K562 (cell line): ENCODE measurements around the gene HHIPL1. TPM values are rescaled to one million over a fixed set of nuclear protein-coding genes. Genes with fewer than 3 reads are reported as not detected.

Experiments used
- ATAC-seq: fragments of 200-7000 bp; cut with Tn5 transposase; 3 replicates; pipeline ENCODE4 v1.9.1; 2020; ENCODE audit warnings: moderate library complexity
- BruUV-seq: library from RNA; stranded (reverse); fragments of 400-500 nt; replicated peaks from 2 replicates; lab custom pipeline; 2021; lab: Mats Ljungman, UMichigan
- CTCF ChIA-PET: fragments of 300-600 bp; formaldehyde crosslinking; extraction: SDS; loops from one replicate; lab custom pipeline; 2021; ENCODE audit warnings: low intra/inter-chr PET ratio; lab: Yijun Ruan, JAX
- POLR2A ChIA-PET: fragments of 300-600, 350-650 bp; sonication (Branson Sonifier 250); formaldehyde crosslinking; extraction: SDS; loops from one replicate; lab custom pipeline; 2021; ENCODE audit warnings: antibody characterized with exemption, inconsistent platforms; lab: Yijun Ruan, JAX
- DNase-seq, 4 experiments: peaks; one replicate each; pipeline versions ENCODE4 v3.0.0 to v3.0.0-alpha.2; 2011 to 2018; ENCODE audit warnings: low spot score in 3 of 4, mixed read lengths in 3 of 4; ENCODE audit errors: extremely low read depth in 1 of 4
- FAIRE-seq: peaks from 2 replicates; lab custom pipeline; 2011; peaks lifted over from hg19 to GRCh38; lab: Jason Lieb, UNC
- H2AFZ ChIP-seq: 2 replicates; pipeline ENCODE4 v1.6.0; 2011; ENCODE audit warnings: low read depth, low read length, control low read depth, inconsistent platforms
- H3K27ac ChIP-seq: fragments of 200-600 bp; 3 replicates; pipeline ENCODE4 v1.8.0; 2011; ENCODE audit warnings: low read depth, mild to moderate bottlenecking, control low read depth, inconsistent platforms, low read length, moderate library complexity, mixed read lengths; ENCODE audit errors: extremely low read depth
- H3K27me3 ChIP-seq, 2 experiments: fragments of 300-600 bp in 1 of 2; 2 replicates in 1 of 2; 3 replicates in 1 of 2; pipeline versions ENCODE4 v1.6.0 to v1.8.0; 2011; ENCODE audit warnings: inconsistent platforms in 2 of 2, low read length in 2 of 2, mild to moderate bottlenecking in 1 of 2, mixed read lengths in 1 of 2, moderate library complexity in 1 of 2; ENCODE audit not compliant: control insufficient read depth in 2 of 2, insufficient read depth in 2 of 2
- H3K36me3 ChIP-seq: fragments of 300-600 bp; 3 replicates; pipeline ENCODE4 v1.8.0; 2011; ENCODE audit warnings: mild to moderate bottlenecking, low read length, inconsistent platforms; ENCODE audit not compliant: control insufficient read depth, insufficient read depth
- H3K4me1 ChIP-seq, 2 experiments: fragments of 200-600 bp in 1 of 2; replicated peaks in 1 of 2; 2 replicates in 1 of 2; 3 replicates in 1 of 2; pipeline versions ENCODE4 v1.5.1 to v1.8.0; 2011; ENCODE audit warnings: inconsistent platforms in 2 of 2, low read length in 2 of 2, mild to moderate bottlenecking in 1 of 2, mixed read lengths in 1 of 2, moderate library complexity in 1 of 2; ENCODE audit not compliant: control insufficient read depth in 2 of 2, insufficient read depth in 2 of 2
- H3K4me2 ChIP-seq: 2 replicates; pipeline ENCODE4 v1.6.1; 2011; ENCODE audit warnings: low read length, control low read depth, inconsistent platforms, mixed read lengths; ENCODE audit not compliant: insufficient read depth
- H3K4me3 ChIP-seq: fragments of 200-600 bp; sonication (generic), shearing (Covaris generic); 2 replicates; pipeline ENCODE4 v1.5.1; 2016; ENCODE audit warnings: control low read depth, inconsistent platforms
- H3K79me2 ChIP-seq: fragments of 200-600 bp; 3 replicates; pipeline ENCODE4 v1.8.0; 2011; ENCODE audit warnings: low read length, inconsistent platforms; ENCODE audit not compliant: control insufficient read depth, insufficient read depth
- H3K9ac ChIP-seq, 2 experiments: 2 replicates each; pipeline versions ENCODE4 v1.6.0 to v1.6.1; 2011; ENCODE audit warnings: low read depth in 2 of 2, low read length in 2 of 2, control low read depth in 1 of 2, inconsistent platforms in 1 of 2, mild to moderate bottlenecking in 1 of 2, mixed read lengths in 1 of 2; ENCODE audit not compliant: insufficient read depth in 1 of 2
- H3K9me1 ChIP-seq: one replicate; pipeline ENCODE4 v1.6.0; 2011; ENCODE audit warnings: inconsistent platforms, mild to moderate bottlenecking, low read length, moderate library complexity; ENCODE audit not compliant: control insufficient read depth, insufficient read depth
- H3K9me3 ChIP-seq: replicated peaks from 2 replicates; pipeline ENCODE4 v1.5.1; 2011; ENCODE audit warnings: low read depth, low read length, inconsistent platforms; ENCODE audit not compliant: control insufficient read depth, insufficient read depth
- H4K20me1 ChIP-seq: replicated peaks from 2 replicates; pipeline ENCODE4 v1.6.1; 2011; ENCODE audit warnings: low read length, inconsistent platforms, mixed read lengths; ENCODE audit not compliant: control insufficient read depth, insufficient read depth
- ARID1B ChIP-seq: fragments of 450-650 bp; IDR thresholded peaks from 2 replicates; pipeline ENCODE4 v1.6.1; 2016; ENCODE audit warnings: antibody characterized with exemption, mild to moderate bottlenecking, inconsistent platforms
- CBFA2T2 ChIP-seq: fragments of 450-650 bp; conservative IDR thresholded peaks from 2 replicates; pipeline ENCODE4 v1.6.1; 2017; ENCODE audit warnings: mild to moderate bottlenecking
- CBFA2T3 ChIP-seq: fragments of 450-650 bp; IDR thresholded peaks from 2 replicates; pipeline ENCODE4 v1.6.1; 2017
- GABPA ChIP-seq: fragments of 200-800 bp; sonication (Bioruptor generic); conservative IDR thresholded peaks from 2 replicates; pipeline ENCODE4 v1.6.1; 2016; ENCODE audit warnings: low read depth, missing genetic modification characterization, missing compliant biosample characterization
- MEIS2 ChIP-seq: fragments of 450-650 bp; IDR thresholded peaks from 2 replicates; pipeline ENCODE4 v1.6.1; 2014; ENCODE audit warnings: mild to moderate bottlenecking; ENCODE audit not compliant: partially characterized antibody
- TAL1 ChIP-seq: fragments of 450-650 bp; IDR thresholded peaks from 2 replicates; pipeline ENCODE4 v1.6.1; 2016; ENCODE audit warnings: mild to moderate bottlenecking
- TCF3 ChIP-seq: sonication (generic); formaldehyde crosslinking; IDR thresholded peaks from 2 replicates; pipeline ENCODE4 v1.4.0; 2020; ENCODE audit warnings: mild to moderate bottlenecking, missing genetic modification reagents
- XRCC5 ChIP-seq: fragments of 200-400 bp; formaldehyde crosslinking; IDR thresholded peaks from 2 replicates; pipeline ENCODE4 v1.6.1; 2017; ENCODE audit warnings: low read depth, mild to moderate bottlenecking, low read length
- WGBS: fragments of 100-300 bp; shearing (Covaris generic); methylation state at CpG from one replicate; pipeline ENCODE4 v1.1.6; 2016; ENCODE audit warnings: low coverage, mixed read lengths; ENCODE audit not compliant: insufficient coverage; ENCODE audit errors: missing lambda C conversion rate; 5-methylcytosine and 5-hydroxymethylcytosine counted together
- in situ Hi-C: fragments of 300-500 bp; cut with MboI; formaldehyde crosslinking; loops from 4 replicates; pipeline ENCODE4 v1.15.0; 2018; ENCODE audit warnings: inconsistent platforms, mixed read lengths
- intact Hi-C: fragments of 100-400 bp; cut with micrococcal nuclease; formaldehyde crosslinking; loops from 2 replicates; pipeline ENCODE4 v1.14.2; 2022
- polyA plus RNA-seq, 8 experiments: library from polyadenylated mRNA; depleted of rRNA in 4 of 8; stranded (reverse) in 5 of 8; unstranded in 3 of 8; fragments of >200 nt; fragmentation: Nextera tagmentation in 2 of 8; fragmentation: Illumina TruSeq in 1 of 8; extraction: Ambion mirVana in 2 of 8; extraction: Trizol in 1 of 8; gene quantifications; 2 replicates each; pipeline versions ENCODE4 v1.2.1 to v1.2.3, GENCODE V29; 2011 to 2014; ENCODE audit warnings: inconsistent platforms in 1 of 8, missing spikeins in 1 of 8
- total RNA-seq, 7 experiments: library from RNA; depleted of rRNA in 6 of 7; stranded (reverse); fragments of >200 nt in 6 of 7; fragmentation: Illumina TruSeq in 2 of 7; extraction: Trizol in 2 of 7; gene quantifications; 2 replicates each; pipeline versions ENCODE4 v1.2.1 to v1.2.3, GENCODE V29; 2011 to 2021; ENCODE audit warnings: low replicate concordance in 1 of 7
- TF ChIP-seq, protein P1 (sequence below), 3 experiments: IDR thresholded peaks in 2 of 3; conservative IDR thresholded peaks in 1 of 3; 2 replicates each; pipeline ENCODE4 v1.5.1; 2011 to 2012; ENCODE audit warnings: low read length in 3 of 3, mild to moderate bottlenecking in 3 of 3, control low read depth in 2 of 3, improper control_type of control experiment in 1 of 3, inconsistent platforms in 1 of 3, low read depth in 1 of 3, mixed read lengths in 1 of 3, moderate library complexity in 1 of 3; ENCODE audit not compliant: insufficient read depth in 2 of 3

HHIPL1 gene
- total and polyA plus RNA-seq, 9 of the 15 experiments (the other 6 are each of a cell fraction or from before 2014, with no cell fraction given): not detected

DNA sequence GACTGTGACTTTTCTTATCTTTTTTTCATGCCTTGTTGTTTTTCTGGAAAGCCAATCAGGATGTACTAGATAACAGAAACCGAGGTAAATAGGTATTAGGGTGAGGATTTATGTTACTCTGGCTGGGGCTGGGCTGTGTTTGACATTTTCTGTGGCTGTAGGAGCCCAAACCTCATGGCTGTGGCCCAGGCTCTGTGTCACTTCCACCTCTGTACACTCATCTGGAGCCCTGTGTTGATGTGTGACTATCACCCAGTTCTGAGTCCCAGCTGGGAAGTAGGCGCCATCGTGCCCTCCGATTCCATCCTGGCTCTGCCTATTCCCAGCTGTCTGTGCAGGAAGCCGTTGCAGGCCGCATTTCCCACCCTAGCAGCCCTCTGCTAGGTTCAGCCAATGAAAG is 1.6 kb upstream of the HHIPL1 start:
- Histone ChIP-seq H3K9ac (peak overlapping the region in 1 of 2 experiments; percentile 68; a peak in 2 of 4 replicates), H3K4me3 (no peak overlapping the region), H3K27ac (no peak overlapping the region), H3K4me1 (peaks cover 0 to 7% of the 10 kb centered on the region in 2 experiments; a peak in 3 of 5 replicates), H3K4me2 (no peak overlapping the region), H3K79me2 (no peaks in the 10 kb centered on the region), H3K27me3 (peaks cover 0 to 44% of the 10 kb centered on the region in 2 experiments; a peak in 2 of 5 replicates), H3K9me1 (no peaks in the 10 kb centered on the region), H3K36me3 (no peaks in the 10 kb centered on the region), H2AFZ (no peak overlapping the region), H4K20me1 (peaks cover 7% of the 10 kb centered on the region; the same call in 1 of the 2 replicates), H3K9me3 (no peaks in the 10 kb centered on the region)
- no TSS peak for BruUV-seq
- peak; percentile 58 for ATAC-seq
- peak; percentile 21; the same call in 1 of the 2 replicates for TF ChIP-seq TCF3 (CRISPR knock-in tag)
- TF ChIP-seq CBFA2T3: peak; percentile 30; the same call in 1 of the 2 replicates
- TF ChIP-seq TAL1: 0 out of 2 replicates have a peak, but pooled peaks have one; percentile 7
- TF ChIP-seq MEIS2: peak; percentile 38
- 0 out of 2 replicates have a peak, but pooled peaks have one; percentile 14 for TF ChIP-seq ARID1B
- TF ChIP-seq, protein P1, sequence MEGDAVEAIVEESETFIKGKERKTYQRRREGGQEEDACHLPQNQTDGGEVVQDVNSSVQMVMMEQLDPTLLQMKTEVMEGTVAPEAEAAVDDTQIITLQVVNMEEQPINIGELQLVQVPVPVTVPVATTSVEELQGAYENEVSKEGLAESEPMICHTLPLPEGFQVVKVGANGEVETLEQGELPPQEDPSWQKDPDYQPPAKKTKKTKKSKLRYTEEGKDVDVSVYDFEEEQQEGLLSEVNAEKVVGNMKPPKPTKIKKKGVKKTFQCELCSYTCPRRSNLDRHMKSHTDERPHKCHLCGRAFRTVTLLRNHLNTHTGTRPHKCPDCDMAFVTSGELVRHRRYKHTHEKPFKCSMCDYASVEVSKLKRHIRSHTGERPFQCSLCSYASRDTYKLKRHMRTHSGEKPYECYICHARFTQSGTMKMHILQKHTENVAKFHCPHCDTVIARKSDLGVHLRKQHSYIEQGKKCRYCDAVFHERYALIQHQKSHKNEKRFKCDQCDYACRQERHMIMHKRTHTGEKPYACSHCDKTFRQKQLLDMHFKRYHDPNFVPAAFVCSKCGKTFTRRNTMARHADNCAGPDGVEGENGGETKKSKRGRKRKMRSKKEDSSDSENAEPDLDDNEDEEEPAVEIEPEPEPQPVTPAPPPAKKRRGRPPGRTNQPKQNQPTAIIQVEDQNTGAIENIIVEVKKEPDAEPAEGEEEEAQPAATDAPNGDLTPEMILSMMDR (IDR thresholded peaks at IDR 0.05 in 2 of 3, conservative IDR thresholded peaks at IDR 0.05 in 1 of 3; ENCODE audit: insufficient read depth in 2 of 3, low read depth in 1 of 3, low read length in 3 of 3): no peak
- TF ChIP-seq CBFA2T2: no peak
- TF ChIP-seq GABPA (tag): no peak
- TF ChIP-seq XRCC5: no peak
- DNase-seq: peak in 1 of 4 experiments; percentile 16
- intact Hi-C loops (no loop called here), in situ Hi-C loops (no loop called here)
- CTCF ChIA-PET: no interaction called here
- 19% methylated on average over 5 of the region's 6 CpGs for WGBS
- POLR2A ChIA-PET: no interaction called here
- no peak for FAIRE-seq
